ENCODE results near the gene CRYBG2. TPM values are rescaled to one million over a fixed set of nuclear protein-coding genes. Genes with fewer than 3 reads are reported as not detected.

Gene CRYBG2
- total RNA-seq, 2 donors from 2014 or later, result not detected

- TF ChIP-seq CTCF (IDR thresholded peaks at IDR 0.05), result no peak
- no peak for DNase-seq (ENCODE audit: low spot score)
- H3K4me1 ChIP-seq, result no peaks in the 10 kb centered on the region
- no peak overlapping the region for H3K27ac ChIP-seq
- no peaks in the 10 kb centered on the region for H3K27me3 ChIP-seq
- no peak overlapping the region for H3K4me3 ChIP-seq
- H3K9me3 ChIP-seq, result no peaks in the 10 kb centered on the region
- H3K36me3 ChIP-seq, result no peaks in the 10 kb centered on the region
Observed at GRCh38 chr1:26349188-26349876, 4.6 kb downstream of the CRYBG2 start.

- no peak overlapping the region for H3K4me3 ChIP-seq
- no peak for DNase-seq (ENCODE audit: low spot score)
- H3K4me1 ChIP-seq, result no peaks in the 10 kb centered on the region
- H3K9me3 ChIP-seq, result no peaks in the 10 kb centered on the region
- TF ChIP-seq CTCF (IDR thresholded peaks at IDR 0.05), result no peak
- no peak overlapping the region for H3K27ac ChIP-seq
- no peaks in the 10 kb centered on the region for H3K36me3 ChIP-seq
- H3K27me3 ChIP-seq, result no peaks in the 10 kb centered on the region
Observed at GRCh38 chr1:26346274-26347033, 7.5 kb downstream of the CRYBG2 start.

- Histone ChIP-seq H3K9me3 (no peaks in the 10 kb centered on the region), H3K36me3 (no peaks in the 10 kb centered on the region), H3K4me3 (no peak overlapping the region), H3K27me3 (no peaks in the 10 kb centered on the region), H3K4me1 (no peaks in the 10 kb centered on the region), H3K27ac (no peak overlapping the region)
- no peak for DNase-seq (ENCODE audit: low spot score)
- TF ChIP-seq CTCF (IDR thresholded peaks at IDR 0.05), result no peak
Observed at GRCh38 chr1:26345718-26346117, 8.2 kb downstream of the CRYBG2 start.

GRCh38 chr1:26344147-26344920, 9.6 kb downstream of the CRYBG2 start:
- Histone ChIP-seq H3K9me3 (no peaks in the 10 kb centered on the region), H3K36me3 (no peaks in the 10 kb centered on the region), H3K27me3 (no peaks in the 10 kb centered on the region), H3K4me3 (no peak overlapping the region), H3K4me1 (no peaks in the 10 kb centered on the region), H3K27ac (no peak overlapping the region)
- TF ChIP-seq CTCF (IDR thresholded peaks at IDR 0.05), result no peak
- no peak for DNase-seq (ENCODE audit: low spot score)

GRCh38 chr1:26340047-26340481, 13.9 kb downstream of the CRYBG2 start:
- Histone ChIP-seq H3K27ac (no peak overlapping the region), H3K4me3 (no peak overlapping the region), H3K4me1 (peaks cover 0 to 16% of the 10 kb centered on the region in 2 donors), H3K27me3 (no peaks in the 10 kb centered on the region), H3K9me3 (no peaks in the 10 kb centered on the region), H3K36me3 (no peaks in the 10 kb centered on the region)
- DNase-seq (ENCODE audit: low spot score), result no peak
- no peak for TF ChIP-seq CTCF (IDR thresholded peaks at IDR 0.05)

All from right atrium auricular region (tissue), 2 donors.